Stimulated activated CD4-positive, alpha-beta T cell treated with anti-CD3 and anti-CD28 coated beads, Interleukin-1b, Interleukin-23, amount 100 ng/mL, for 4 hours (primary cell): Measurements from ENCODE around the gene NRIP1.
"Not testable (repeated sequence)": the region's sequence is repeated elsewhere in the genome, so short reads cannot be mapped to it uniquely, and the experiment has no call there.

Source experiments
- DNase-seq, 2 donors: peaks; one replicate each; pipeline ENCODE4 v3.0.0-alpha.2; 2020; ENCODE audit warnings: low read depth in 2 of 2

Gene NRIP1

GRCh38 chr21:15039607-15040299, 25.0 kb downstream of the NRIP1 start:
- no peak for DNase-seq

- no peak for DNase-seq
These were observed 26.9 kb downstream of the NRIP1 start for GRCh38 chr21:15037900-15038293.

GRCh38 chr21:15037095-15037899, 27.5 kb downstream of the NRIP1 start:
- DNase-seq = no peak

- DNase-seq = no peak
These were observed 28.6 kb downstream of the NRIP1 start for GRCh38 chr21:15036189-15036588.

GRCh38 chr21:15034126-15034853, 30.5 kb downstream of the NRIP1 start:
- DNase-seq = no peak

GRCh38 chr21:15031790-15032357, 32.9 kb downstream of the NRIP1 start:
- no peak for DNase-seq

- not testable (repeated sequence) for DNase-seq
These were observed 33.4 kb downstream of the NRIP1 start for GRCh38 chr21:15031362-15031761.

GRCh38 chr21:15030861-15031260, 33.9 kb downstream of the NRIP1 start:
- not testable (repeated sequence) for DNase-seq

- no peak for DNase-seq
These were observed 35.7 kb downstream of the NRIP1 start for GRCh38 chr21:15029077-15029476.

GRCh38 chr21:15028186-15028585, 36.6 kb downstream of the NRIP1 start:
- no peak for DNase-seq

GRCh38 chr21:15027056-15027455, 37.7 kb downstream of the NRIP1 start:
- DNase-seq = no peak

- DNase-seq = no peak
These were observed 38.4 kb downstream of the NRIP1 start for GRCh38 chr21:15026370-15026769.

- DNase-seq = no peak
These were observed 41.0 kb downstream of the NRIP1 start for GRCh38 chr21:15023776-15024175.

- DNase-seq = no peak
These were observed 42.1 kb downstream of the NRIP1 start for GRCh38 chr21:15022608-15023261.

- no peak for DNase-seq
These were observed 44.0 kb downstream of the NRIP1 start for GRCh38 chr21:15020797-15021196.

GRCh38 chr21:15018382-15018781, 46.4 kb downstream of the NRIP1 start:
- DNase-seq = no peak

GRCh38 chr21:15015622-15016471, 49.0 kb downstream of the NRIP1 start:
- DNase-seq = no peak

- no peak for DNase-seq
These were observed 50.6 kb downstream of the NRIP1 start for GRCh38 chr21:15014221-15014620.

GRCh38 chr21:15011967-15012366, 52.8 kb downstream of the NRIP1 start:
- no peak for DNase-seq

GRCh38 chr21:15010645-15011044, 54.2 kb downstream of the NRIP1 start:
- no peak for DNase-seq
